ENCODE results near the gene NKX2-1.

GRCh38 chr14:36518031-36518585, 1.9 kb downstream of the NKX2-1 start:
- TF ChIP-seq, protein P1, sequence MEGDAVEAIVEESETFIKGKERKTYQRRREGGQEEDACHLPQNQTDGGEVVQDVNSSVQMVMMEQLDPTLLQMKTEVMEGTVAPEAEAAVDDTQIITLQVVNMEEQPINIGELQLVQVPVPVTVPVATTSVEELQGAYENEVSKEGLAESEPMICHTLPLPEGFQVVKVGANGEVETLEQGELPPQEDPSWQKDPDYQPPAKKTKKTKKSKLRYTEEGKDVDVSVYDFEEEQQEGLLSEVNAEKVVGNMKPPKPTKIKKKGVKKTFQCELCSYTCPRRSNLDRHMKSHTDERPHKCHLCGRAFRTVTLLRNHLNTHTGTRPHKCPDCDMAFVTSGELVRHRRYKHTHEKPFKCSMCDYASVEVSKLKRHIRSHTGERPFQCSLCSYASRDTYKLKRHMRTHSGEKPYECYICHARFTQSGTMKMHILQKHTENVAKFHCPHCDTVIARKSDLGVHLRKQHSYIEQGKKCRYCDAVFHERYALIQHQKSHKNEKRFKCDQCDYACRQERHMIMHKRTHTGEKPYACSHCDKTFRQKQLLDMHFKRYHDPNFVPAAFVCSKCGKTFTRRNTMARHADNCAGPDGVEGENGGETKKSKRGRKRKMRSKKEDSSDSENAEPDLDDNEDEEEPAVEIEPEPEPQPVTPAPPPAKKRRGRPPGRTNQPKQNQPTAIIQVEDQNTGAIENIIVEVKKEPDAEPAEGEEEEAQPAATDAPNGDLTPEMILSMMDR (IDR thresholded peaks at IDR 0.05): no peak
- TF ChIP-seq POLR2A (IDR thresholded peaks at IDR 0.05): no peak

Measured in testis (tissue), 2 donors.